Measurements from ENCODE around the gene KLHL29. TPM values are rescaled to one million over a fixed set of nuclear protein-coding genes. Genes with fewer than 3 reads are reported as not detected.

KLHL29 gene
- total RNA-seq, 1 experiment from 2014 or later: 2.4 TPM

DNA sequence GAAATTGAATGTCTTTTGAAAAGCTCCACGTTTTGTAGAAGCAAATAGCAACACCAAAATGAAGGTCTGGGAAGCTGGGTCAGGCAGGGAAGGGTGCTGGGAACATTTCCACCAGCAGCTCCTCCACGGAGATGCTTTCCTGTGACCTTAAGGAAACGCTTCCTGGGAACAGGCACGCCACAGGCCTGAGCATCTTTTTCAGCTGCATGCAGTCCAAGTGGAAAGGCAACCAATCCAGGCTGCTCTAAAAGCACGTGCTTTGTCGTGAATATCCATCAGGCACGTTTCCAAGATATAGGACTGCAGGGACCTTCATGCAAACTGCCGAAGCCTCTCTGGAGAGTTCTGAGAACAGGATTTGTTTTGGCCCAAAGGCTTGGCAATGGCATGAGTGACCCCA lies 109.3 kb downstream of the KLHL29 start:
- Histone ChIP-seq H2AK5ac (ENCODE audit: insufficient read length, low read length) (no peak overlapping the region), H2BK120ac (ENCODE audit: low read depth, low read length, poor library complexity, severe bottlenecking) (no peak overlapping the region), H4K8ac (replicated peaks; ENCODE audit: insufficient read length, low read depth, low read length) (no peak overlapping the region), H3K56ac (ENCODE audit: insufficient read length, low read depth, low read length) (no peak overlapping the region), H3K4ac (ENCODE audit: low read depth, low read length) (no peak overlapping the region), H2BK12ac (ENCODE audit: insufficient read length, low read depth, low read length) (no peak overlapping the region), H2AFZ (ENCODE audit: low read length) (no peak overlapping the region), H4K20me1 (ENCODE audit: control insufficient read depth, insufficient read depth, insufficient read length) (no peaks in the 10 kb centered on the region), H3K9me3 (ENCODE audit: control insufficient read depth, low read depth, low read length) (no peaks in the 10 kb centered on the region), H3K23ac (ENCODE audit: insufficient read length, low read depth, low read length) (no peak overlapping the region), H3K9ac (ENCODE audit: extremely low read depth, insufficient read length, low read length) (no peak overlapping the region), H3K23me2 (ENCODE audit: insufficient read length, low read depth, low read length, poor library complexity, severe bottlenecking) (no peaks in the 10 kb centered on the region), H3K4me2 (ENCODE audit: insufficient read depth, insufficient read length, low read length) (no peak overlapping the region), H3K79me2 (ENCODE audit: insufficient read depth, low read length) (no peaks in the 10 kb centered on the region), H3K18ac (ENCODE audit: insufficient read length, low read depth, low read length) (no peak overlapping the region), H2BK15ac (ENCODE audit: low read depth, low read length) (no peak overlapping the region), H3K79me1 (ENCODE audit: insufficient read depth, low read depth, low read length, poor library complexity, severe bottlenecking) (no peaks in the 10 kb centered on the region), H3K27ac (ENCODE audit: insufficient read length, low read depth, low read length) (no peak overlapping the region), H4K5ac (ENCODE audit: insufficient read length, low read depth, low read length) (no peak overlapping the region), H3K27me3 (ENCODE audit: insufficient read depth, low read length) (no peaks in the 10 kb centered on the region; the same call in 1 of the 2 replicates), H4K91ac (ENCODE audit: insufficient read length, low read depth, low read length) (no peak overlapping the region), H2BK20ac (ENCODE audit: low read depth, low read length, poor library complexity, severe bottlenecking) (no peak overlapping the region), H3K14ac (ENCODE audit: insufficient read depth, low read length) (peak overlapping the region; percentile 15; the same call in 1 of the 2 replicates), H3K4me1 (ENCODE audit: insufficient read depth, low read length) (peaks cover 7% of the 10 kb centered on the region; the same call in 1 of the 2 replicates), H2BK5ac (ENCODE audit: insufficient read length, low read length) (no peak overlapping the region), H3T11ph (ENCODE audit: low read length) (no peak overlapping the region)
- TF ChIP-seq, protein P1, sequence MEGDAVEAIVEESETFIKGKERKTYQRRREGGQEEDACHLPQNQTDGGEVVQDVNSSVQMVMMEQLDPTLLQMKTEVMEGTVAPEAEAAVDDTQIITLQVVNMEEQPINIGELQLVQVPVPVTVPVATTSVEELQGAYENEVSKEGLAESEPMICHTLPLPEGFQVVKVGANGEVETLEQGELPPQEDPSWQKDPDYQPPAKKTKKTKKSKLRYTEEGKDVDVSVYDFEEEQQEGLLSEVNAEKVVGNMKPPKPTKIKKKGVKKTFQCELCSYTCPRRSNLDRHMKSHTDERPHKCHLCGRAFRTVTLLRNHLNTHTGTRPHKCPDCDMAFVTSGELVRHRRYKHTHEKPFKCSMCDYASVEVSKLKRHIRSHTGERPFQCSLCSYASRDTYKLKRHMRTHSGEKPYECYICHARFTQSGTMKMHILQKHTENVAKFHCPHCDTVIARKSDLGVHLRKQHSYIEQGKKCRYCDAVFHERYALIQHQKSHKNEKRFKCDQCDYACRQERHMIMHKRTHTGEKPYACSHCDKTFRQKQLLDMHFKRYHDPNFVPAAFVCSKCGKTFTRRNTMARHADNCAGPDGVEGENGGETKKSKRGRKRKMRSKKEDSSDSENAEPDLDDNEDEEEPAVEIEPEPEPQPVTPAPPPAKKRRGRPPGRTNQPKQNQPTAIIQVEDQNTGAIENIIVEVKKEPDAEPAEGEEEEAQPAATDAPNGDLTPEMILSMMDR (conservative IDR thresholded peaks at IDR 0.05): no peak
- Mint-ChIP-seq H3K4me1 (peaks cover 34 to 36% of the 10 kb centered on the region in 2 experiments), H3K36me3 (ENCODE audit: insufficient read depth in 1 of 3, low read depth in 3 of 3) (no peaks in the 10 kb centered on the region), H3K4me3 (no peak overlapping the region), H3K9me3 (no peaks in the 10 kb centered on the region), H3K27me3 (ENCODE audit: low read depth) (no peaks in the 10 kb centered on the region; the same call in none of the 2 replicates), H3K27ac (peak overlapping the region in 1 of 3 experiments; percentile 28; a peak in 1 of 7 replicates)
- no CpG with 5 or more reads among the region's 8 CpGs for WGBS (ENCODE audit: extremely low coverage, insufficient read length, low lambda C conversion rate)
- no peak for DNase-seq
